Colonic mucosa (tissue), 4 donors: ENCODE measurements around the gene BBS12. TPM values are rescaled to one million over a fixed set of nuclear protein-coding genes. Genes with fewer than 3 reads are reported as not detected.

Experiments
- DNase-seq: peaks from one replicate; pipeline ENCODE4 v3.0.0-alpha.2; 2020
- H3K27ac ChIP-seq: fragments of 200-600 bp; one replicate; pipeline ENCODE4 v1.8.0; 2021
- H3K27me3 ChIP-seq: fragments of 200-600 bp; one replicate; pipeline ENCODE4 v1.8.0; 2021
- H3K36me3 ChIP-seq: fragments of 200-600 bp; one replicate; pipeline ENCODE4 v1.8.0; 2021
- H3K4me1 ChIP-seq: fragments of 200-600 bp; one replicate; pipeline ENCODE4 v1.8.0; 2021; ENCODE audit warnings: mild to moderate bottlenecking
- H3K4me3 ChIP-seq: fragments of 200-600 bp; one replicate; pipeline ENCODE4 v1.8.0; 2021
- H3K9ac ChIP-seq, 2 donors: one replicate each; pipeline ENCODE4 v1.7.0; 2013; ENCODE audit warnings: control low read depth in 2 of 2, low read depth in 2 of 2, low read length in 2 of 2
- H3K9me3 ChIP-seq: fragments of 200-600 bp; one replicate; pipeline ENCODE4 v1.8.0; 2021
- CTCF ChIP-seq: fragments of 200-600 bp; IDR thresholded peaks from one replicate; pipeline ENCODE4 v1.8.0; 2022; ENCODE audit warnings: antibody characterized with exemption, mild to moderate bottlenecking
- intact Hi-C: fragments of 100-400 bp; cut with DNase I; formaldehyde crosslinking; loops from one replicate; pipeline ENCODE4 v1.14.1; 2022
- total RNA-seq, 2 donors: library from RNA; stranded (reverse); fragmentation: NEBNext Ultra II Directional in 1 of 2; extraction: Animal tissue kit (Norgen Biotek cat#: 25700) in 1 of 2; gene quantifications; one replicate each; pipeline ENCODE4 v1.2.1, GENCODE V29; 2021
- donor health status: healthy.
- donor health status: DM: no; HTN: no; CAD: no.
- donor health status: DM: no; HTN: no; CAD: no.

BBS12 gene
- total RNA-seq, 2 donors from 2014 or later, result 1.9 to 4.8 TPM

DNA sequence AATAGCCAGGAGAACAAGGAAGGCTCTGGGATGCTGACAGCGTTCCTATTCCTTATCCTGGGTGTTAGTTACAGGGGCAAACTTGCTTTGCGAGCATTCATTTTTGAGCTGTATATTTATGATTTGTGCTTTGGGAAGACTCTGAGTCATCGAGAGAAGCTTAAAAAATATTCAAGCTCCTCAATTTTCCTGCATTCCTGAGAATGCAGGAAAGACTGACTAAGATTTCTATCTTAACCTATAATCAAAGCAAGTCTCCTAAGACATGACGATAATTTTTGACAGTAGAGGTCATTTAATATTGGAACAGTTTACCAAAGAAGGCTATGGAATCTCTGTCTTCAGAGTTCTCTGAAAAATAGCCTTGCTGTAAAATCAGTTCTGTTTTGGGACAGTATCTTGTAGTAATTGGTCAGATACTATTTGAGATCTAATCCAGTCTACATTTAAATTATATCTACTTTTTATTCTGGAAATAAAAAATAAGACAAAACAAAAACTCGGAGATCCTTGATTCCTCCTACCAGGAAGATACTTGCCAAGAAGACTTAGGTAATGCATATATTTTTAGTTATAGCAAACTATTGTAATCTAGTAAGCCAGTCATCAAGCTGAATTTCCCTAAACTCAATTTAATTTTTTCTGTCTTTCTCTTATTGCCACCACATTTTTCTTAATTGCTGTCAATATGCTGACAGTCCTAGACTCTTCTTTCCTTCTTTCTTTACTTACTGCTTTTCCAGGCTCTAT is 31.7 kb downstream of the BBS12 start:
- intact Hi-C loops, result no loop called here

DNA sequence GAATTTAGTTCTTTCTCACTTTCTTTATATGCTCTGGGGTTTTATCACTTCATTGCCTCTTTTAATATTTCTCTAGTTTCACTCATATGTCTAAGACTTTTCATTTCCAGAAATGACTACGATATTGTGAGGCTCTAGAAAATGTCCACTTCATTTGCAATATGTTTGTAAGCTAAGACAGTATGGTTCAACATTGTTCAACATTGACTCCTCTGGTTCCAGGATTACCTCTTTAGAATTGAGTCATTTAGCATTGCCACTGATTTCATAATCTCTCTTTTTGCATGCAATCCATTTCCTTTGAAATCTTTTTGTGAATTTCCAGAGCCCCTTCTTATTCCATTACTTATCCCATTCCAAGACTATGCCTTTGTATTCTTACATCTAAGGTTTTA is 32.3 kb downstream of the BBS12 start:
- H3K36me3 ChIP-seq, result no peaks in the 10 kb centered on the region
- no peak overlapping the region for H3K27ac ChIP-seq
- no peaks in the 10 kb centered on the region for H3K27me3 ChIP-seq
- intact Hi-C loops, result no loop called here
- H3K4me3 ChIP-seq, result no peak overlapping the region
- DNase-seq, result no peak
- H3K4me1 ChIP-seq, result no peaks in the 10 kb centered on the region
- no peak overlapping the region for H3K9ac ChIP-seq
- H3K9me3 ChIP-seq, result no peaks in the 10 kb centered on the region
- TF ChIP-seq CTCF, result no peak

More for the DNA sequence above, 31.7 kb downstream of the BBS12 start:
- no peak for DNase-seq
- no peaks in the 10 kb centered on the region for H3K27me3 ChIP-seq
- no peaks in the 10 kb centered on the region for H3K36me3 ChIP-seq
- H3K9ac ChIP-seq, result no peak overlapping the region
- no peak overlapping the region for H3K4me3 ChIP-seq
- H3K9me3 ChIP-seq, result no peaks in the 10 kb centered on the region
- TF ChIP-seq CTCF, result no peak
- no peak overlapping the region for H3K27ac ChIP-seq
- no peaks in the 10 kb centered on the region for H3K4me1 ChIP-seq

DNA sequence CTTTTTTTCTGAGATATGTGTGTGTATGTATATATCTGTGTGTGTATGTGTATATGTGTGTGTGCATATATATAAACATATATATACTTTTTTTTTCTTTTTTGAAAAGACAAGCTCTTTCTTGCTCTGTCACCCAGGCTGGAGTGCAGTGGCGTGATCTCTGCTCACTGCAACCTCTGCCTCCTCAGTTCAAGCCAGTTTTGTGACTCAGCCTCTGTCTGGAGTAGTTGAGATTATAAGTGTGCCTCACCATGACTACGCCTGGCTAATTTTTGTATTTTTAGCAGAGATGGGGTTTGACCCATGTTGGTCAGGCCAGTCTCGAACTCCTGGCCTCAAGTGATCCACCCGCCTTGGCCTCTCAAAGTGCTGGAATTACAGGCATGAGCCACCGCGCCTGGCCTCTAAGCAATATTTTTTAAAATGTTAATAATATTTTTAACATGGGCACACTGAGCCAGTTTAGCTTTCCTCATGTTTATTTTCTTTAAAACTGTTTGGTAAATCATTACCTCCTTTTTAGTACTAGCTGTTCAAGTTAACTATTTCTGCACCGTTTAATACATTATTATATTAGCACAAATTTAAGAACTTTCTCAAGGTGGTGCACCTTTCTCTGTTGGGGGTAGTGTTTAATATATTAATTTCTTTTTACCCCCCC is 33.3 kb downstream of the BBS12 start:
- no peak overlapping the region for H3K27ac ChIP-seq
- no peaks in the 10 kb centered on the region for H3K36me3 ChIP-seq
- intact Hi-C loops, result no loop called here
- no peak for TF ChIP-seq CTCF
- H3K9ac ChIP-seq, result no peak overlapping the region
- H3K4me1 ChIP-seq, result no peaks in the 10 kb centered on the region
- H3K27me3 ChIP-seq, result no peaks in the 10 kb centered on the region
- no peak overlapping the region for H3K4me3 ChIP-seq
- DNase-seq, result no peak
- no peaks in the 10 kb centered on the region for H3K9me3 ChIP-seq

GRCh38 chr4:122766353-122766705 is 33.8 kb downstream of the BBS12 start:
- no peak for TF ChIP-seq CTCF
- no peak for DNase-seq
- Histone ChIP-seq H3K27ac (no peak overlapping the region), H3K4me3 (no peak overlapping the region), H3K36me3 (no peaks in the 10 kb centered on the region), H3K9me3 (no peaks in the 10 kb centered on the region), H3K9ac (no peak overlapping the region), H3K27me3 (no peaks in the 10 kb centered on the region), H3K4me1 (no peaks in the 10 kb centered on the region)
- intact Hi-C loops, result no loop called here

DNA sequence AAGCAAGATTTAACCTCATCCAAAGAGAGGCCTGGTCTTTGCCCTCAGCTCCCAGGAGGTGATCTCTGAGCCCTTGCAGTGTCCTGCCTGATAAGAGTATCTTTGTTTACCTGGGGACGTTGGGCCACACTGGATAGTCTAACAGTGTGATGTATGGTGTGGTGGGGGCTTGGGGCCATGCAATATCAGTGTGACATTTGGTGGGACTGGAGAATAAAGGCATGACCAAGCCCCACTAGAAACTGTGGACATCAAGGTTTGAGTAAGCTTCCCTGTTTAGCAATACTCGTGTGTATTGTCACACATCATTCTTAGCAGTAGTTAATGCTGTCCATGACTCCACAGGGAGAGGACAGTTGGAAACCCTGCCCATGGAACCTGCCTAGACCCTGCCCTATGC is 34.4 kb downstream of the BBS12 start:
- DNase-seq, result no peak
- no peak overlapping the region for H3K9ac ChIP-seq
- no peaks in the 10 kb centered on the region for H3K9me3 ChIP-seq
- intact Hi-C loops, result no loop called here
- no peak overlapping the region for H3K4me3 ChIP-seq
- TF ChIP-seq CTCF, result no peak
- no peaks in the 10 kb centered on the region for H3K27me3 ChIP-seq
- H3K36me3 ChIP-seq, result no peaks in the 10 kb centered on the region
- no peaks in the 10 kb centered on the region for H3K4me1 ChIP-seq
- H3K27ac ChIP-seq, result no peak overlapping the region
